NCI-H2107 treated with DMSO at 0.1 percent for 48 hours (cell line): ENCODE measurements around the gene KCNK16.

Experiments
- DNase-seq: peaks from one replicate; lab custom pipeline; 2025; ENCODE audit not compliant: unreplicated experiment; lab: John Stamatoyannopoulos, UW

KCNK16 gene

DNA sequence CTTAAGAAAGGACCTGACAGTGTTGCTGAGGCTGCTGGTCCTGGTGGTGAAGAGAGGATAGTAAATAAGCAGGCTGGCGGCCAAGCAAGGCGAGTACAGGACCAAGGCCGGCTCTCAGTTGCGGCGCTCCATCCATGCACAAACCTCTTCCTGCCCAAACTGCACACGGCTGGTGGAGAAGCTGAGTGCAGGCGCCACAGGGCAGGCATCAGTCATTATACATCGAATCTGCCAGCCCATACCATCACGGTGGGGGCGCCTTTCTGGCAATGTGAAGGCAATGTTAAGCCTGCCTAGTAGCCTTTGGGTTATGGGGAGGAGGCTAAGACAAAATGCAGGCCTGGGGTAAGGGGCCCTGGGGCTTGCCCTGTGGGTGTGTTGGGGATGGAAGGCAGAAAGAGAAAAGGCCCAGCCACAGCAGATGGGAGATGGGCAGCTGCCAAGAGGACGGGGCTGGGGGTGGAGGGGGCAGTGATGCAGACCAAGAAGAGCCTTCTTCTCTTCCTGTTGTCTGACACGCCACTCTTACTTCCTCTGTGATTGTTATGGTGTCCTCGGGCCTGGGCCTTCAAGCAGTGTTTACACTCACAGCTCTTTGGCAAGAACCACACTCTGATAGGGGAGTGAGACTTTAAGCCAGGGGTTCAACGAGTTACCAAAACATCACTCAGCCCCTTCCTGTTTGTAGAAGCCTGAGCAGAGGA is 20.3 kb upstream of the KCNK16 start:
- no peak for DNase-seq

- no peak for DNase-seq
Measured at GRCh38 chr6:39341937-39342336, 19.4 kb upstream of the KCNK16 start.

GRCh38 chr6:39341352-39341751 is 18.9 kb upstream of the KCNK16 start:
- no peak for DNase-seq

DNA sequence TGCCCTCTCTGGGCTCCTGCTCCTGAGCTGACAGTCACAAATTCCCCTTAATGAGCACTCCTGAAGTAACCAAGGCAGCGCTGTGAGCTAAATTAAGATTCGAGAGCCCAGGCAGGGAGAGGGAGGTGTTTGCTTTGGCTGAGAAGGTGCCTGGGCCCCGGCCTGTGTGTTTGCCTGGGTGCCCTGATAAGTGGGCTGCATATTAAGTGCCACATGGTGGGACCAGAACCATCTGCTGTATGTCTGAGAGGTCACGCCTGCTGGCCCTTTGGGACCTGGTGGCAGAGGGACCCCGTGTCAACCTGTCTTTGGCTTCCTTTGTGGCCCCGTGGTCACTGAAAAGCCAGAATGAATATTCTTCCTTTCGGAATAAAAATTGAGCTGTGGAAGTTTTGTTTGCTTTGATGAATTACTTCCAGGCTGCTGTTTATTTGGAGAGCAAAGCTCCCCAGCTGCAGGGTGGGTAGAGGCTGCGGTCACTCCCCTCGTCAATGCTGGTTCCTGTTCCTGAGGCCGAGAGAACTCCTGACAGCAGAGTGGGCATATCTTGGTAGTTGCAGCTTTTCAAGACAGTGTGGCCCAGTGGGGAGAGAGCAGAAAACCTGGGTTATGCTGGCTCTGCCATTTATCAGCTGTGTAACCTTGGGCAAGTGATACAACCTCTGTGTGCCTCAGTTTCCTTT is 17.5 kb upstream of the KCNK16 start:
- peak; percentile 10 for DNase-seq

DNA sequence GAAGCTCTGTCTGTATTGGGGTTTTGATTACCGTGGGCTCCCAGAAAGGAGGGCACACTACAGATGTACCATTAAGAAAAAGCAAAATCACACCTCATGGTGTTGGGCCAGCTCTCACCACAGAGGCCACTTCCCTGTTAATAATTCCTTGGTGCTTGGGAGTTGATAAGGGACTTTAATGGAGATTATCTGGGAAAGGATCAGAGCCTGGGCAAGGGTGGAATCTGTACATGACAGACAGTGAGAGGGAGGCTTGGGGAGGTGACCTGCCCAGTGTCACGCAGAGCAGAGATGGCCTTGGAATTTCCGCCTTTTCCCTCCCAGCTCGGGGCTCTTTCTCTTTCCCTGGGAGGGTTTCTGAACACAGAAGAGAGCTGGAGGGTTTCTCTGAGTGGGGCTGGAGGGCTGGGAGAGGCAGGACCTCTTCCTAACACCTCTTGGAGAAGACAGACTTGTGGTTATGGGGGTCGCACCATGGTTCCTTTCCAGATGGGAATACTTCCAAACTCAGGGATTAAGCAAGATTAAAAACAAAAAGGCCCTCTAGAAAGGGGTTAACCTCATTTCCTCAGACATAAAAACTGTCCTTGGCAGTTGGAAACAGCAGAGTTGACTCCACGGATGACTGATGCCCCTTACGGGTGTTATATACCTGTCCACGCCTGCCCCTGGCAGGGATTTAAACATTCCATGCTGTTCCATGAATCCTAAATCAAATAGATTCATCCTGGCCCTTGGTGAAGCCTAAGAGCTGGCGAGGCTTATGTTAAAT is 16.8 kb upstream of the KCNK16 start:
- no peak for DNase-seq

DNA sequence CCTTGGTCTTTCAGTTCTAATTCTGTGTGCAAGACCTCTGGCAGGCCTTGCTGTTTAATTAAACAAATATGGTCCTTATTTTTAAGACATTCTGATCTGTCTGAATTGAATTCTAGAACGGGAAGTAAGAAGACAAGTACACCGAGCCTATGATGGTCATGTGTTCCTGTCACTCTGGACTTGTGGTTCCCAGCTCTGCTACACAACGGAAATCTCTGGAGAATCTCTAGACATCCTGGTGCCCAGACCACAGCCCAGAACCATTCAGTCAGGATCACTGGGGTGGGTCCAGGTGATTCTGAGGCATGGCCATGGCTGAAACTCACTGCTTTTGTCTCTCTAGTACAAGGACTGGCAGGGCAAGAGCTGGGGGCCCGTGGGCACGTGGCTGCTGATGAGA is 15.9 kb upstream of the KCNK16 start:
- no peak for DNase-seq

DNA sequence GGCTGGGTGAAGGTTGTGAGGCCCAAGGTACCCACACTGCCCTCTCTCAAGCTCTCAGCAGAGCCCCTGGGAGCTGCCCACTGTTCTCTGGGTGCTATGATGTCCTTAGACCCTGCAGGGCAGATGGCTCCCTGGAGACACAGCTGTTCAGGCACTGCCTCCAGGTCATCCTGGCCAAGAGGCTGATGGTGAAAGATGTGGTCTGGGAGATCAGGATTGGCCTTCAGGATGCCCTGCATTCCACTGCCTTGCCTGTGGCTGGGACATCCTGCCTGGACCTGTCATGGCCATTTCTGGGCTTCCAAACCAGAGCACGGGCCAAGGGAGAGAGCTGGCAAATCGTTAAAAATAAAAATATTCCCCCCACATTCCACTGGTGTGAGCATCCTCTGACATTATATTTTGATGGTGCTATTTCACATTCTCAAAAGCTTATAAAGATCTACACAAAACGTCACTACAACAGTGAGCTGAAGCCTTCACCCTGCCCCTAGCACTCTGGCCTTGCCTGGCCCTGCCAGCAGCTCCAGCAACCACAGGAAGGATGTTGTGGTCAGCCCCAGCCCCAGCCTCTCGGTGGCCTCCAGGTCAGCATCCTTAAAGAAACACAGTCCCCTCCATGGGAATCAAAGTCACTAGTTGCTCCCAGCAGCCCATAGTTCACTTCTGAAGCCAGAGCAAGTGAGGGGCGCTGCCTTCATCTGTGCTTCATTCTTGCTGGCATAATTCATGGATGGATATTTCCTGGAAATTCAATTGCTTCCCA is 13.5 kb upstream of the KCNK16 start:
- no peak for DNase-seq

GRCh38 chr6:39333644-39334438 is 11.3 kb upstream of the KCNK16 start:
- no peak for DNase-seq

- DNase-seq = no peak
Measured at GRCh38 chr6:39330476-39330875, 8.0 kb upstream of the KCNK16 start.

DNA sequence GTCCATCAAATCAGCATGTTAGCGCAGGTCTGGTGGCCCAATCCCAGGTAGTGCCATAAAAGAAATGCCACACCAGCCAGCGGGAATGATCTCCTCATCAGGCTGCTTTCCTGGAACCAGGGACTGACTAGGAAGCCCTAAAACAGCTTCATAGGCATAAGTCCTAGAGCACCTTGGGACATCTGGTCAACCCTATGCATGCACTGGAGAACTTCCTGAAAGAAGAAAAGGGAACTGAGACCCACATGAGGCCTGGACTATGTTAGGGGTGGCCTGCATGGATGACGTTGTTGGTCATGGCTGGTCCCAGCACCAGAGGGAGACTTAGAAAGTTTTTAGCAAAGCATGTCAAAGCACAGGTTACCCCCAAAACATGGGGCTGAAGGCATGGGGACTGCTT is 7.6 kb upstream of the KCNK16 start:
- no peak for DNase-seq

- no peak for DNase-seq
Measured at GRCh38 chr6:39328066-39328465, 5.6 kb upstream of the KCNK16 start.

- DNase-seq = no peak
Measured at GRCh38 chr6:39327507-39327906, 5.0 kb upstream of the KCNK16 start.

- no peak for DNase-seq
Measured at GRCh38 chr6:39321761-39322160, 741 bp downstream of the KCNK16 start.

- DNase-seq = no peak
Measured at GRCh38 chr6:39320363-39320984, 2.0 kb downstream of the KCNK16 start.

DNA sequence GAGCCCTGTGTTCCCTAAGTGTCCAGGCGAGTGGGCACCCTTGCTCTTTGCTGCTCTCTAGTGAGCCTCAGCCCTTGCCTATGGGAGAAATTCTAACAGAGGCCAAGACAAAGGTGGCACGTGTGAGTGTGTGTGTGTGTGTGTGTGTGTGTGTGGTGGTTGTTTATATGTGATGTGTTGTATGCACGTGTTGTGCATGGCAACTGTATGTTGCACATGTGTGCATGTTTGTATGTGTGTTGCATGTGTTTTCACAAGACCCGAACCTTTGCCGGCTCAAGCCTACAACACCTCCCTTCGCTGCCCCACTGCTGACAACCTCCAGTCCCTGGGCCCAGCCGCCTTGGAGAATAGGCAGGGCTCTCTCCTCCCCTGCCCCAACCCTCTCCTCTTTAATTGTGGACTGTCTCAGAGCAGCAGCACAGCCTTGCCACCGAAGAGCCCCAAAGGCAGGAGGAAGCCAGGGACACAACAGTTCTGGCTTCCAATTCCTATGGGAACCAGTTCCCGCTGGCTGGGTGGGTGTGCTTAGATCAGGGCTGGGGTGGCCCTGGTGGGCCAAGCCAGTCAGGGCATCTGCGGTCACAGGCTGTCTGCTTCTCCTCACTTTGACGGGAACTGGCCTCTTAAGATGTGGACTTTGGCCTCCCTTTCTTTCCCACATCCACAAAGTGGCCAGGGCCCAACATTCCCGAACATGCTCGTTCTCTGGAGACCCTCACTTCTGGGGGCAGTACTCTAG is 2.7 kb downstream of the KCNK16 start:
- DNase-seq = no peak

GRCh38 chr6:39317256-39317655 is 5.2 kb downstream of the KCNK16 start:
- no peak for DNase-seq

- DNase-seq = no peak
Measured at GRCh38 chr6:39314273-39314795, 8.2 kb downstream of the KCNK16 start, which contains the start of gene KCNK17. Gene KCNK17, minus strand, starts transcription at chr6:39314419. Its CDS starts 99 bp downstream, at chr6:39314320.

DNA sequence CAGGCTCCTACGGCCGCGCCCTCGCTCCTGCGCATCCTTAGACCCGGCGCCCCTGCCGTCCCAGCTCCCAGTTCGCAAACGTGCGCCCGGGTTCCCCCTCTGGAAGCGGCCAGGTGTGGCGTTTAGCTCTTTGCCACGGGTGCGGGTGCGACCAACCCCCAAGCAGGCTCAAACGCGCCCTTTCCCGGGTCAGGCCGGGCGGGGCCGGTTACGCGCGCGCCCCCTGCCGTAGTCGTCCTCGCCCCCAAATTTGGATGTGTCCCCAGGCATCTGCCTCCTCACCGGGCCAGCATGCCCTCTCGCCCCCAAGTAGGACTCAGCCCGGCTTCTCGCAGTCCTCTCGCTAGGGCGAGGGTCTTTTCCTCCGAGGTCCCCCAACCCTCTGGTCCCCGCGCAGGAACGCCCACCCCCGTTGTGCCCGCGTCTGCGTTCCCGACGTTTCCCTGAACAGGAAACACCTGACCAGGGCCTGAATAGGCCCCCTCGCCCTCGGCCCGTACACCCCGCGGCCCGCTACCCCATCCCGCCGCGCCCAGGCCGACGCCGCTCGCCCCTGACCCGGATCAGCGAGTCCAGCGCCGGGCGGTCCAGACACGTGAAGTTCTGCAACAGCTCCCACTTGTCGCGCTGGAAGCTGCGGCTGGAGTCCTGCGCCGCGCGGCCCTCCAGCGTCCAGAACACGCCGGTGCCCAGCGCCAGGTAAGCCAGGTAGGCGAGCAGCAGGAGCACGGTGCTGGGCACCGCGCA is 8.8 kb downstream of the KCNK16 start:
- no peak for DNase-seq
